ENCODE data around the gene LHPP.

DNA sequence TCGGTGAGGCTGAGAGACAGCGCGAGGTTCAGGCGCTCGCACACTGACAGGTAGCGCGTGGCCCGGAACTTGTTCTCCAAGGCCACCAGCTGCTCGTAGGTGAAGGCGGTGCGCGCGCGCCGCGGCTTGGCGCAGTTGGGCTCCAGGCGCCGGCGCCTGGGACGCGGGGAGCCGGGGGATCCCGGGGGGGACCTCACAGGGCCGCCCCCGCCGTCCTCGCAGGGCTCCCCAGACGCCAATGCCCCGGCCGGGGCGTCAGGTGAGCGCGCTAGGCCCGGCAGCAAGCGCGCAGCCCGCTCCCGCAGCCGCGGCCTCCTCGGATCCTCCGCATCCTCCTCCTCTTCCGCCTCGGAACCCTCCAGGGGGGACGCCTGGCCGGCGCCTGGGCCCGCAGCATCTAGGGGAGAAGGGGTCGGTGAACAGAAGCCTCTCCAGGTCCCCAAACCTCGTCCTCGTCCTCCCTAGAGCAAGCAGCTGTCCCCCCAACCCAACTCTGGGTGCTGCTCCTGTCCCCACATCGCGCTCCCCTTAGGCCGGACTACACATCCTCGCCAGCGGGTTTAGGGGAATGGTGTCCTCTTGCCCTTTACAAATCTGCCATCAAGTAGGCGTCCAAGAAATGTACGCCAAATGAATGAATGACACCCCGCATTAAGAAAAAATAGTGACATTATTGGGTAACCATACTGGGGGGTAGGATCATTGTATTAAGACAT, 13.7 kb upstream of the LHPP start:
- TF ChIP-seq POLR2AphosphoS5 (IDR thresholded peaks at IDR 0.05) = no peak
- TF ChIP-seq, protein P1, sequence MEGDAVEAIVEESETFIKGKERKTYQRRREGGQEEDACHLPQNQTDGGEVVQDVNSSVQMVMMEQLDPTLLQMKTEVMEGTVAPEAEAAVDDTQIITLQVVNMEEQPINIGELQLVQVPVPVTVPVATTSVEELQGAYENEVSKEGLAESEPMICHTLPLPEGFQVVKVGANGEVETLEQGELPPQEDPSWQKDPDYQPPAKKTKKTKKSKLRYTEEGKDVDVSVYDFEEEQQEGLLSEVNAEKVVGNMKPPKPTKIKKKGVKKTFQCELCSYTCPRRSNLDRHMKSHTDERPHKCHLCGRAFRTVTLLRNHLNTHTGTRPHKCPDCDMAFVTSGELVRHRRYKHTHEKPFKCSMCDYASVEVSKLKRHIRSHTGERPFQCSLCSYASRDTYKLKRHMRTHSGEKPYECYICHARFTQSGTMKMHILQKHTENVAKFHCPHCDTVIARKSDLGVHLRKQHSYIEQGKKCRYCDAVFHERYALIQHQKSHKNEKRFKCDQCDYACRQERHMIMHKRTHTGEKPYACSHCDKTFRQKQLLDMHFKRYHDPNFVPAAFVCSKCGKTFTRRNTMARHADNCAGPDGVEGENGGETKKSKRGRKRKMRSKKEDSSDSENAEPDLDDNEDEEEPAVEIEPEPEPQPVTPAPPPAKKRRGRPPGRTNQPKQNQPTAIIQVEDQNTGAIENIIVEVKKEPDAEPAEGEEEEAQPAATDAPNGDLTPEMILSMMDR (IDR thresholded peaks at IDR 0.05) = no peak
- no peak for TF ChIP-seq POLR2A (IDR thresholded peaks at IDR 0.05)
- no peak for TF ChIP-seq EP300 (IDR thresholded peaks at IDR 0.05)
